Fibroblast of lung (primary cell): Measurements from ENCODE around the gene AK4. TPM values are rescaled to one million over a fixed set of nuclear protein-coding genes. Genes with fewer than 3 reads are reported as not detected.

ENCODE experiments used
- DNase-seq, 2 donors: peaks; one replicate each; pipeline versions ENCODE4 v3.0.0 to v3.0.0-alpha.2; 2010; ENCODE audit warnings: low read depth in 2 of 2
- H2AFZ ChIP-seq: 2 replicates; pipeline ENCODE4 v1.5.1; 2012; ENCODE audit warnings: low read length, control low read depth, inconsistent platforms
- H3K27ac ChIP-seq: 2 replicates; pipeline ENCODE4 v1.5.1; 2011; ENCODE audit warnings: low read length, control low read depth; ENCODE audit not compliant: insufficient read depth
- H3K27me3 ChIP-seq: 2 replicates; pipeline ENCODE4 v1.5.1; 2011; ENCODE audit warnings: mild to moderate bottlenecking, low read length; ENCODE audit not compliant: control insufficient read depth, insufficient read depth
- H3K36me3 ChIP-seq: 2 replicates; pipeline ENCODE4 v1.5.1; 2011; ENCODE audit warnings: low read length; ENCODE audit not compliant: control insufficient read depth, insufficient read depth
- H3K4me1 ChIP-seq: 2 replicates; pipeline ENCODE4 v1.5.1; 2011; ENCODE audit warnings: low read length; ENCODE audit not compliant: control insufficient read depth, insufficient read depth; ENCODE audit errors: extremely low read depth
- H3K4me2 ChIP-seq: 2 replicates; pipeline ENCODE4 v1.5.1; 2011; ENCODE audit warnings: low read length, control low read depth; ENCODE audit not compliant: insufficient read depth; ENCODE audit errors: extremely low read depth
- H3K4me3 ChIP-seq, 4 experiments: fragments of 200-600 bp in 1 of 4; sonication (generic) in 1 of 4; replicated peaks in 1 of 4; 2 replicates each; pipeline ENCODE4 v1.5.1; 2011 to 2016; ENCODE audit warnings: low read length in 4 of 4, low read depth in 3 of 4, mild to moderate bottlenecking in 3 of 4, control low read depth in 2 of 4, inconsistent platforms in 1 of 4, mixed read lengths in 1 of 4; ENCODE audit not compliant: insufficient read depth in 1 of 4; ENCODE audit errors: control extremely low read depth in 1 of 4
- H3K79me2 ChIP-seq: 2 replicates; pipeline ENCODE4 v1.5.1; 2012; ENCODE audit warnings: mild to moderate bottlenecking, low read length, inconsistent platforms; ENCODE audit not compliant: control insufficient read depth, insufficient read depth
- H3K9ac ChIP-seq: 2 replicates; pipeline ENCODE4 v1.5.1; 2011; ENCODE audit warnings: mild to moderate bottlenecking, low read length, control low read depth; ENCODE audit not compliant: insufficient read depth
- H3K9me3 ChIP-seq: 2 replicates; pipeline ENCODE4 v1.5.1; 2012; ENCODE audit warnings: low read depth, low read length; ENCODE audit not compliant: control insufficient read depth, insufficient read depth
- H4K20me1 ChIP-seq: 2 replicates; pipeline ENCODE4 v1.5.1; 2011; ENCODE audit warnings: low read length; ENCODE audit not compliant: control insufficient read depth, insufficient read depth; ENCODE audit errors: extremely low read depth
- EZH2 ChIP-seq: IDR thresholded peaks from 2 replicates; pipeline ENCODE4 v1.5.1; 2012; ENCODE audit warnings: low read length, control low read depth, mild to moderate bottlenecking; ENCODE audit errors: missing control alignments
- polyA plus RNA-seq, 2 donors: library from polyadenylated mRNA; depleted of rRNA in 1 of 2; stranded (reverse) in 1 of 2; unstranded in 1 of 2; fragments of >200 nt; gene quantifications; 2 replicates each; pipeline ENCODE4 v1.2.1, GENCODE V29; 2011 to 2012; ENCODE audit warnings: missing spikeins in 1 of 2
- total RNA-seq: library from RNA; depleted of rRNA; stranded (reverse); fragments of >200 nt; gene quantifications from 2 replicates; pipeline ENCODE4 v1.2.1, GENCODE V29; 2014
- TF ChIP-seq, protein P1 (sequence below), 2 donors: IDR thresholded peaks in 1 of 2; conservative IDR thresholded peaks in 1 of 2; 1 replicate in 1 of 2; 2 replicates in 1 of 2; pipeline ENCODE4 v1.5.1; 2011 to 2012; ENCODE audit warnings: low read length in 2 of 2, control low read depth in 1 of 2, inconsistent platforms in 1 of 2, low read depth in 1 of 2, mild to moderate bottlenecking in 1 of 2

Gene AK4
- total and polyA plus RNA-seq, 2 donors (not counting 1 experiment from before 2014, with no cell fraction given): 6.3 to 49.3 TPM

GRCh38 chr1:65229201-65229600 lies 81.2 kb downstream of the AK4 start:
- Histone ChIP-seq H3K9me3 (no peaks in the 10 kb centered on the region), H3K4me3 (no peak overlapping the region), H3K4me2 (no peak overlapping the region), H3K4me1 (no peaks in the 10 kb centered on the region), H3K27me3 (no peaks in the 10 kb centered on the region), H3K36me3 (no peaks in the 10 kb centered on the region), H3K79me2 (no peaks in the 10 kb centered on the region), H3K9ac (no peak overlapping the region), H2AFZ (no peak overlapping the region), H4K20me1 (no peaks in the 10 kb centered on the region), H3K27ac (no peak overlapping the region)
- TF ChIP-seq, protein P1, sequence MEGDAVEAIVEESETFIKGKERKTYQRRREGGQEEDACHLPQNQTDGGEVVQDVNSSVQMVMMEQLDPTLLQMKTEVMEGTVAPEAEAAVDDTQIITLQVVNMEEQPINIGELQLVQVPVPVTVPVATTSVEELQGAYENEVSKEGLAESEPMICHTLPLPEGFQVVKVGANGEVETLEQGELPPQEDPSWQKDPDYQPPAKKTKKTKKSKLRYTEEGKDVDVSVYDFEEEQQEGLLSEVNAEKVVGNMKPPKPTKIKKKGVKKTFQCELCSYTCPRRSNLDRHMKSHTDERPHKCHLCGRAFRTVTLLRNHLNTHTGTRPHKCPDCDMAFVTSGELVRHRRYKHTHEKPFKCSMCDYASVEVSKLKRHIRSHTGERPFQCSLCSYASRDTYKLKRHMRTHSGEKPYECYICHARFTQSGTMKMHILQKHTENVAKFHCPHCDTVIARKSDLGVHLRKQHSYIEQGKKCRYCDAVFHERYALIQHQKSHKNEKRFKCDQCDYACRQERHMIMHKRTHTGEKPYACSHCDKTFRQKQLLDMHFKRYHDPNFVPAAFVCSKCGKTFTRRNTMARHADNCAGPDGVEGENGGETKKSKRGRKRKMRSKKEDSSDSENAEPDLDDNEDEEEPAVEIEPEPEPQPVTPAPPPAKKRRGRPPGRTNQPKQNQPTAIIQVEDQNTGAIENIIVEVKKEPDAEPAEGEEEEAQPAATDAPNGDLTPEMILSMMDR (conservative IDR thresholded peaks at IDR 0.05 in 1 of 2, IDR thresholded peaks at IDR 0.05 in 1 of 2; ENCODE audit: low read depth in 1 of 2, low read length in 2 of 2): no peak
- no peak for TF ChIP-seq EZH2
- DNase-seq: no peak

- DNase-seq: no peak
- no peaks in the 10 kb centered on the region for H3K36me3 ChIP-seq
- no peaks in the 10 kb centered on the region for H4K20me1 ChIP-seq
- H3K9ac ChIP-seq: no peak overlapping the region
- TF ChIP-seq, protein P1 (conservative IDR thresholded peaks at IDR 0.05 in 1 of 2, IDR thresholded peaks at IDR 0.05 in 1 of 2; ENCODE audit: low read depth in 1 of 2, low read length in 2 of 2): no peak
- TF ChIP-seq EZH2: no peak
- no peak overlapping the region for H2AFZ ChIP-seq
- no peaks in the 10 kb centered on the region for H3K79me2 ChIP-seq
- H3K4me2 ChIP-seq: no peak overlapping the region
- H3K4me3 ChIP-seq: no peak overlapping the region
- H3K4me1 ChIP-seq: no peaks in the 10 kb centered on the region
- no peaks in the 10 kb centered on the region for H3K9me3 ChIP-seq
- H3K27ac ChIP-seq: no peak overlapping the region
- no peaks in the 10 kb centered on the region for H3K27me3 ChIP-seq
Measured at GRCh38 chr1:65229754-65230339, 81.8 kb downstream of the AK4 start.

GRCh38 chr1:65230731-65231481 lies 82.9 kb downstream of the AK4 start:
- no peaks in the 10 kb centered on the region for H4K20me1 ChIP-seq
- H3K4me2 ChIP-seq: no peak overlapping the region
- H3K9me3 ChIP-seq: no peaks in the 10 kb centered on the region
- no peak overlapping the region for H3K9ac ChIP-seq
- no peak for DNase-seq
- H3K4me1 ChIP-seq: no peaks in the 10 kb centered on the region
- H3K4me3 ChIP-seq: no peak overlapping the region
- no peaks in the 10 kb centered on the region for H3K79me2 ChIP-seq
- H3K27me3 ChIP-seq: no peaks in the 10 kb centered on the region
- no peak overlapping the region for H2AFZ ChIP-seq
- no peak overlapping the region for H3K27ac ChIP-seq
- no peaks in the 10 kb centered on the region for H3K36me3 ChIP-seq
- TF ChIP-seq EZH2: no peak
- TF ChIP-seq, protein P1 (conservative IDR thresholded peaks at IDR 0.05 in 1 of 2, IDR thresholded peaks at IDR 0.05 in 1 of 2; ENCODE audit: low read depth in 1 of 2, low read length in 2 of 2): no peak
